Putamen (tissue), 1 donor: ENCODE data around the gene PHF21B.
A peak's percentile ranks its signal among the peaks of the same experiment; 100 is the strongest.

ENCODE experiments used
- DNase-seq: peaks from one replicate; pipeline ENCODE4 v3.0.0-alpha.2; 2016; ENCODE audit warnings: low spot score

PHF21B gene

GRCh38 chr22:45014654-45015053 lies 4.8 kb upstream of the PHF21B start:
- no peak for DNase-seq

- no peak for DNase-seq
These were observed 3.3 kb upstream of the PHF21B start for GRCh38 chr22:45013138-45013537.

- no peak for DNase-seq
These were observed 711 bp upstream of the PHF21B start for GRCh38 chr22:45010532-45010900.

GRCh38 chr22:45008751-45009605 lies 827 bp downstream of the PHF21B start:
- DNase-seq = peak; percentile 18

- no peak for DNase-seq
These were observed 1.6 kb downstream of the PHF21B start for GRCh38 chr22:45008186-45008681.

GRCh38 chr22:45007391-45008185 lies 2.2 kb downstream of the PHF21B start:
- peak; percentile 52 for DNase-seq

- peak; percentile 68 for DNase-seq
These were observed 2.8 kb downstream of the PHF21B start for GRCh38 chr22:45006964-45007390.

- peak; percentile 55 for DNase-seq
These were observed 3.5 kb downstream of the PHF21B start for GRCh38 chr22:45006111-45006963.

- DNase-seq = no peak
These were observed 8.2 kb downstream of the PHF21B start for GRCh38 chr22:45001653-45002052.

- no peak for DNase-seq
These were observed 9.5 kb downstream of the PHF21B start for GRCh38 chr22:45000330-45000729.

GRCh38 chr22:44999687-45000086 lies 10.1 kb downstream of the PHF21B start:
- DNase-seq = no peak

- no peak for DNase-seq
These were observed 10.6 kb downstream of the PHF21B start for GRCh38 chr22:44999231-44999630.

GRCh38 chr22:44998296-44998695 lies 11.5 kb downstream of the PHF21B start:
- DNase-seq = no peak

GRCh38 chr22:44997060-44997459 lies 12.7 kb downstream of the PHF21B start:
- DNase-seq = no peak

- no peak for DNase-seq
These were observed 13.2 kb downstream of the PHF21B start for GRCh38 chr22:44996648-44997047.

GRCh38 chr22:44996120-44996519 lies 13.7 kb downstream of the PHF21B start:
- no peak for DNase-seq

GRCh38 chr22:44995715-44996114 lies 14.1 kb downstream of the PHF21B start:
- DNase-seq = no peak

GRCh38 chr22:44995105-44995514 lies 14.7 kb downstream of the PHF21B start:
- DNase-seq = no peak

GRCh38 chr22:44994399-44995104 lies 15.3 kb downstream of the PHF21B start:
- no peak for DNase-seq

- no peak for DNase-seq
These were observed 17.6 kb downstream of the PHF21B start for GRCh38 chr22:44992166-44992565.

- DNase-seq = no peak
These were observed 18.6 kb downstream of the PHF21B start for GRCh38 chr22:44991218-44991617.
